Duodenal mucosa (tissue), 2 donors: ENCODE measurements around the gene OOSP4B.
"Not testable (repeated sequence)": the region's sequence is repeated elsewhere in the genome, so short reads cannot be mapped to it uniquely, and the experiment has no call there.

Source experiments
- H3K27ac ChIP-seq: one replicate; pipeline ENCODE4 v1.7.0; 2013; ENCODE audit warnings: low read depth, low read length
- H3K27me3 ChIP-seq, 2 donors: one replicate each; pipeline ENCODE4 v1.7.0; 2013; ENCODE audit warnings: low read length in 2 of 2, control low read depth in 1 of 2; ENCODE audit not compliant: insufficient read depth in 2 of 2, control insufficient read depth in 1 of 2
- H3K36me3 ChIP-seq, 2 donors: one replicate each; pipeline ENCODE4 v1.7.0; 2013; ENCODE audit warnings: low read length in 2 of 2, control low read depth in 1 of 2; ENCODE audit not compliant: insufficient read depth in 2 of 2, control insufficient read depth in 1 of 2
- H3K4me1 ChIP-seq, 2 donors: one replicate each; pipeline ENCODE4 v1.7.0; 2013; ENCODE audit warnings: low read length in 2 of 2, control low read depth in 1 of 2; ENCODE audit not compliant: insufficient read depth in 2 of 2, control insufficient read depth in 1 of 2
- H3K4me3 ChIP-seq, 2 donors: one replicate each; pipeline ENCODE4 v1.7.0; 2013; ENCODE audit warnings: low read length in 2 of 2, low read depth in 1 of 2
- H3K9ac ChIP-seq, 2 donors: one replicate each; pipeline ENCODE4 v1.7.0; 2013; ENCODE audit warnings: low read length in 2 of 2, low read depth in 1 of 2
- H3K9me3 ChIP-seq, 2 donors: one replicate each; pipeline ENCODE4 v1.7.0; 2013; ENCODE audit warnings: low read length in 2 of 2, control low read depth in 1 of 2; ENCODE audit not compliant: control insufficient read depth in 1 of 2

Gene OOSP4B

GRCh38 chr11:60016881-60017280 is at the start of gene OOSP4B:
Gene OOSP4B (plus strand): TSS chr11:60017181.
- no peaks in the 10 kb centered on the region for H3K27me3 ChIP-seq
- H3K4me1 ChIP-seq, result no peaks in the 10 kb centered on the region
- H3K36me3 ChIP-seq, result no peaks in the 10 kb centered on the region
- H3K9me3 ChIP-seq, result no peaks in the 10 kb centered on the region
- no peak within 1 kb of the TSS for H3K9ac ChIP-seq
- no peak within 1 kb of the TSS for H3K4me3 ChIP-seq
- no peak within 1 kb of the TSS for H3K27ac ChIP-seq

GRCh38 chr11:59967677-59968394 is 49.1 kb upstream of the OOSP4B start:
- Histone ChIP-seq H3K27me3 (no peaks in the 10 kb centered on the region), H3K4me1 (no peaks in the 10 kb centered on the region), H3K4me3 (no peak overlapping the region), H3K9ac (no peak overlapping the region), H3K36me3 (no peaks in the 10 kb centered on the region), H3K27ac (no peak overlapping the region), H3K9me3 (no peaks in the 10 kb centered on the region)

DNA sequence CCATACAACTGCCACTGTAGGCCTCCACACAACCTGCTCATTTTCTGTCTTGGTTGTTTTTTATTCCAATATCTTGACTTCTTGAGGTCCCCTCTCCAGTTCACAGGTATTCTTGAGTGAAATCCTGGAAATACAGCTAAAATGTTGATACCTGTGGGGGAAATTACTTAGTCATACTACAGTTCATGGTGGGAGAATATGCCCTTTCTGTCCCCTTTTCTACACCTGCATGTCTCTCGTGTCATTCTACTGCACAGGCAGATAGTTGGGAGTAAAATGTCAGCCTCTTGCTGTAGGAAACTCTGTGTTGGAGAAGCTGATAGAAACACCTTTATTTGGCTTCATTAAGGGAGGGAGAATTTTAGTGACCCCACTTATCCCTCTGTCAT is 48.6 kb upstream of the OOSP4B start:
- Histone ChIP-seq H3K27me3 (no peaks in the 10 kb centered on the region), H3K4me1 (no peaks in the 10 kb centered on the region), H3K9me3 (no peaks in the 10 kb centered on the region), H3K4me3 (no peak overlapping the region), H3K36me3 (no peaks in the 10 kb centered on the region), H3K9ac (no peak overlapping the region), H3K27ac (no peak overlapping the region)

GRCh38 chr11:59973097-59973496 is 43.9 kb upstream of the OOSP4B start:
- Histone ChIP-seq H3K4me3 (no peak overlapping the region), H3K27me3 (no peaks in the 10 kb centered on the region), H3K4me1 (no peaks in the 10 kb centered on the region), H3K36me3 (no peaks in the 10 kb centered on the region), H3K9me3 (no peaks in the 10 kb centered on the region), H3K27ac (no peak overlapping the region), H3K9ac (no peak overlapping the region)

- Histone ChIP-seq H3K4me1 (no peaks in the 10 kb centered on the region), H3K27ac (no peak overlapping the region), H3K36me3 (no peaks in the 10 kb centered on the region), H3K4me3 (no peak overlapping the region), H3K9ac (no peak overlapping the region), H3K9me3 (no peaks in the 10 kb centered on the region), H3K27me3 (no peaks in the 10 kb centered on the region)
Measured at GRCh38 chr11:59981106-59981770, 35.7 kb upstream of the OOSP4B start.

DNA sequence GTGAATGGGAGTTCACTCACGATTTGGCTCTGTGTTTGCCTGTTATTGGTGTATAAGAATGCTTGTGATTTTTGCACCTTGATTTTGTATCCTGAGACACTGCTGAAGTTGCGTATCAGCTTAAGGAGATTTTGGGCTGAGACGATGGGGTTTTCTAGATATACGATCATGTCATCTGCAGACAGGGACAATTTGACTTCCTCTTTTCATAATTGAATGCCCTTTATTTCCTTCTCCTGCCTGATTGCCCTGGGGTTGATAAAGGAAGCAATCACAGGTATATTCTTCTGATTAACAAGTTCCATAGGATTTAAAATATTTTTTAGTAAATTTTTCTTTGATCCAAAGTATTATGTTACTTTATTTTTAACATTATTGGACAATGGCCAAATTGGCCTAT is 34.9 kb upstream of the OOSP4B start:
- H3K9ac ChIP-seq, H3K27ac ChIP-seq, H3K4me3 ChIP-seq, H3K27me3 ChIP-seq, H3K36me3 ChIP-seq, H3K4me1 ChIP-seq, H3K9me3 ChIP-seq: not testable (repeated sequence)

DNA sequence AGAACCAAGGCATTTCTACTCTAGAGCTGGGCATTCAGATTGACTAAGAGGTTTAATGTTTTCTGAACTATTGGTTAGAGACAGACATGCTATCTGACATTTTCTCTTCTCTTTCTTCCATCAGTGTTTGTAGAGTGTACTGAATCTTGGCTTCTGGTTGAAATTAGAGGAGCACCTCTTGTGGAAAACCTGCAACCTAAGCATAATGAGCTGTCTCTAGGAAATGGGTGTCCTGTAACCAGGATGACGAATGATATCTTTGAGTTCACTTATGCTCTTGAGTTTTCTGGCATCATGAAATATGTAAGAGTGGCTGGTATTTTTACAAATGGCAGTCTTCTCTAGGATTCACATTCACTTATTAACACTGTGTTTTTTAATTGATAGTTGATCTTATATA is 33.8 kb upstream of the OOSP4B start:
- Histone ChIP-seq H3K4me1 (no peaks in the 10 kb centered on the region), H3K9ac (no peak overlapping the region), H3K36me3 (no peaks in the 10 kb centered on the region), H3K4me3 (no peak overlapping the region), H3K27me3 (no peaks in the 10 kb centered on the region), H3K27ac (no peak overlapping the region), H3K9me3 (no peaks in the 10 kb centered on the region)

DNA sequence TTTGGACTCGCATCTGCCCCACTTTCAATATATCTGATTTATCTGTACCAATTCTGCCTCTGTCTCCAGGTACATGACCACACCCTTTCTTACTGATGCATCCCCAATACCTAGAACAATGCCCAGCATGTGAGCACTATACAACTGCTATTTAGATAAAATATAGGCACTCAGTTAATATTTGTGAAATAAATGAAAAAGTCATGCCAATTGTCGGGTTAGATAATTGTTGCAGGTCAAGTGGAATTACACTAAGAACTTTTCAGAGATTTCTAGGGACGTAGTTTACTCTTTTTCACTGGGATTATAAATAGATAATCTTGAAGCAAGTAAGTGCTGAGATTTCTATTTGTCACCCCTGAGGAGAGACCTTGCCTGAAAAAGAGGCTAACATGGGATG is 32.6 kb upstream of the OOSP4B start:
- no peaks in the 10 kb centered on the region for H3K27me3 ChIP-seq
- no peaks in the 10 kb centered on the region for H3K9me3 ChIP-seq
- H3K36me3 ChIP-seq, result no peaks in the 10 kb centered on the region
- H3K9ac ChIP-seq, result no peak overlapping the region
- no peak overlapping the region for H3K27ac ChIP-seq
- H3K4me1 ChIP-seq, result no peaks in the 10 kb centered on the region
- no peak overlapping the region for H3K4me3 ChIP-seq

GRCh38 chr11:59990421-59990820 is 26.6 kb upstream of the OOSP4B start:
- Histone ChIP-seq H3K9ac (no peak overlapping the region), H3K27ac (no peak overlapping the region), H3K9me3 (no peaks in the 10 kb centered on the region), H3K4me1 (no peaks in the 10 kb centered on the region), H3K36me3 (no peaks in the 10 kb centered on the region), H3K27me3 (no peaks in the 10 kb centered on the region), H3K4me3 (no peak overlapping the region)

GRCh38 chr11:59992425-59992824 is 24.6 kb upstream of the OOSP4B start:
- no peaks in the 10 kb centered on the region for H3K4me1 ChIP-seq
- H3K36me3 ChIP-seq, result no peaks in the 10 kb centered on the region
- H3K4me3 ChIP-seq, result no peak overlapping the region
- no peaks in the 10 kb centered on the region for H3K9me3 ChIP-seq
- H3K9ac ChIP-seq, result no peak overlapping the region
- no peak overlapping the region for H3K27ac ChIP-seq
- no peaks in the 10 kb centered on the region for H3K27me3 ChIP-seq
